Mucosa of descending colon (tissue), 3 donors: ENCODE measurements around the gene GSTM4. TPM values are rescaled to one million over a fixed set of nuclear protein-coding genes. Genes with fewer than 3 reads are reported as not detected.

Source experiments
- ATAC-seq: fragments of 200-7000 bp; cut with Tn5 transposase; one replicate; pipeline ENCODE4 v1.9.1; 2020; ENCODE audit warnings: mild to moderate bottlenecking, moderate library complexity
- DNase-seq, 3 donors: peaks; one replicate each; pipeline ENCODE4 v3.0.0-alpha.2; 2020
- H3K36me3 ChIP-seq: fragments of 200-600 bp; one replicate; pipeline ENCODE4 v1.8.0; 2021; ENCODE audit warnings: low read depth, mild to moderate bottlenecking
- H3K4me1 ChIP-seq: fragments of 200-600 bp; one replicate; pipeline ENCODE4 v1.8.0; 2021; ENCODE audit warnings: low read depth, mild to moderate bottlenecking
- H3K4me3 ChIP-seq: fragments of 200-600 bp; one replicate; pipeline ENCODE4 v1.8.0; 2021; ENCODE audit warnings: mild to moderate bottlenecking
- H3K9me3 ChIP-seq: fragments of 200-600 bp; one replicate; pipeline ENCODE4 v1.8.0; 2021; ENCODE audit warnings: mild to moderate bottlenecking
- intact Hi-C, 2 donors: fragments of 100-400 bp; cut with DNase I in 1 of 2; cut with micrococcal nuclease in 1 of 2; formaldehyde crosslinking; loops; one replicate each; pipeline versions ENCODE4 v1.11.0 to v1.11.1; 2022; cut with DNase I, micrococcal nuclease
- total RNA-seq, 3 donors: library from RNA; stranded (reverse); fragmentation: NEBNext Ultra II Directional in 2 of 3; extraction: Animal tissue kit (Norgen Biotek cat#: 25700) in 2 of 3; gene quantifications; one replicate each; pipeline versions ENCODE4 v1.2.1 to v1.2.4, GENCODE V29; 2021 to 2023
- TF ChIP-seq, protein P1 (sequence below): fragments of 200-600 bp; IDR thresholded peaks from one replicate; pipeline ENCODE4 v1.8.0; 2022; ENCODE audit warnings: antibody characterized with exemption, mild to moderate bottlenecking
- donor health status: DM: no; HTN: no; CAD: no; lungs with moderate emphysema.
- donor health status: DM: no; HTN: no; CAD: no.
- donor health status: DM: no; HTN: yes; CAD: no.

The GSTM4 gene
- total RNA-seq, 3 donors from 2014 or later = 63.4 to 96.3 (median 74.2) TPM

DNA sequence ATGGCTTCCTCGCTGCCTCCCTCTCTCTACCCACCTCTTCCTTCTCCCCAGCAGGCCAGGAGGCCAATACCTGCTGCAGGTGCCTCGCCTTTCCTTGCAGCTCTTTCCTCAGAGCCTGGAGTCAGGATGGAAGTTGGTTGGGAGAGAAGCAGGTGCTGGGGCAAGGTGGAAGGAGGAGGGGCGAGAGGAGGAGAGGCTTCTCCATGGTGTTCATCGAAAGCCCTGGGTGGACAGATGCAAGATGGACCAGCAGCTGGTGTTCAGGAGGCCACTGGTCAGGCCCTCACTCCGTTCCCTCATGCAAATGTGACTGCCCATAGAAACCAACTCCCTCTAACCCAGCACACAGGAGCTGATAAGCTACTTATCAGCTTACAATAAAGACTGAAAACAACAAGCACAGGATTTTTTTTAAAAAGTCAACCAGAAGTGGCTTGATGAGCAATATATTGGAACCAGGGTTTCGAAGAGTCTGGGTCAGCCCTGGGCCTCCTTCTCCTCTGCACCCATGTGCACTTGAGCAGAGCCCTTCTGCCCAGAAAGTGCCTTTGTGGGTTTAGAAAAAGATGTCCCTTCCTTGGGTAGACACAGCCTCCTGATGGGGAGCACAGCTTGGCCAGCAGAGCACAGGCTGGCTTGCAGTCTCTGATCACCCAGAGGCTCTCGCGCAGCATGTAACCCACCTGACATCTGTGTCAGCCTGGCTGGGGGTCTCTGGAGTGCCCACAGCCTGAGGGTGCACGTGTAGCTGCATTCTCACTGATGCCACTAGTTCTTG is 16.6 kb upstream of the GSTM4 start:
- H3K9me3 ChIP-seq = no peaks in the 10 kb centered on the region
- H3K4me1 ChIP-seq = peaks cover 13% of the 10 kb centered on the region
- no peak overlapping the region for H3K4me3 ChIP-seq
- intact Hi-C loops = loop anchor here in 1 of 2 donors (10.0 kb wide), 1 partner anchor 94 kb away; the partner anchor contains the start of gene GNAI3
- ATAC-seq = no peak
- TF ChIP-seq, protein P1, sequence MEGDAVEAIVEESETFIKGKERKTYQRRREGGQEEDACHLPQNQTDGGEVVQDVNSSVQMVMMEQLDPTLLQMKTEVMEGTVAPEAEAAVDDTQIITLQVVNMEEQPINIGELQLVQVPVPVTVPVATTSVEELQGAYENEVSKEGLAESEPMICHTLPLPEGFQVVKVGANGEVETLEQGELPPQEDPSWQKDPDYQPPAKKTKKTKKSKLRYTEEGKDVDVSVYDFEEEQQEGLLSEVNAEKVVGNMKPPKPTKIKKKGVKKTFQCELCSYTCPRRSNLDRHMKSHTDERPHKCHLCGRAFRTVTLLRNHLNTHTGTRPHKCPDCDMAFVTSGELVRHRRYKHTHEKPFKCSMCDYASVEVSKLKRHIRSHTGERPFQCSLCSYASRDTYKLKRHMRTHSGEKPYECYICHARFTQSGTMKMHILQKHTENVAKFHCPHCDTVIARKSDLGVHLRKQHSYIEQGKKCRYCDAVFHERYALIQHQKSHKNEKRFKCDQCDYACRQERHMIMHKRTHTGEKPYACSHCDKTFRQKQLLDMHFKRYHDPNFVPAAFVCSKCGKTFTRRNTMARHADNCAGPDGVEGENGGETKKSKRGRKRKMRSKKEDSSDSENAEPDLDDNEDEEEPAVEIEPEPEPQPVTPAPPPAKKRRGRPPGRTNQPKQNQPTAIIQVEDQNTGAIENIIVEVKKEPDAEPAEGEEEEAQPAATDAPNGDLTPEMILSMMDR = no peak
- H3K36me3 ChIP-seq = no peaks in the 10 kb centered on the region
- peak in 1 of 3 donors; percentile 20 for DNase-seq

DNA sequence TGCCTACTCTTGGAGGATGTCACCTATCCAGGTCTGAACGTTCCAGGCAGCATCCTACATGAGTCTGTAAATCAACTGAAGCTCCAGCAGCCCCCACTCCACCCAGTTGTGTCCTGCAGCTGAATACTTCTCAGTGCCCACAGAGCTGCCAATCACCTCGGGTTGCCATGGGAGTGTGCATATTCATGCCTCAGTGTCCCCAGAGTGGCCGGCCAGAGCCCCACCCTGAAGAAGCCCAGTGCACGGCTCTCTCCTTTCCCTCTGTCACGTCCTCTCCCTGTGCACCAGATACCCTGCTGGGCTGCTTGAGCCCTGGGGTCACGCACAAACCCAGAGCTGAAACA is 16.1 kb upstream of the GSTM4 start:
- TF ChIP-seq, protein P1 = no peak
- intact Hi-C loops = loop anchor here (5.0 to 10.0 kb wide), 4 partner anchors 93 to 345 kb away; partner anchors contain the start of genes GNAI3 (in 2 of the 2) and AHCYL1 (in 1 of the 2)
- DNase-seq (peak in 1 of 3 donors; percentile 25), ATAC-seq (no peak)
- Histone ChIP-seq H3K9me3 (no peaks in the 10 kb centered on the region), H3K4me3 (no peak overlapping the region), H3K36me3 (no peaks in the 10 kb centered on the region), H3K4me1 (peaks cover 13% of the 10 kb centered on the region)

DNA sequence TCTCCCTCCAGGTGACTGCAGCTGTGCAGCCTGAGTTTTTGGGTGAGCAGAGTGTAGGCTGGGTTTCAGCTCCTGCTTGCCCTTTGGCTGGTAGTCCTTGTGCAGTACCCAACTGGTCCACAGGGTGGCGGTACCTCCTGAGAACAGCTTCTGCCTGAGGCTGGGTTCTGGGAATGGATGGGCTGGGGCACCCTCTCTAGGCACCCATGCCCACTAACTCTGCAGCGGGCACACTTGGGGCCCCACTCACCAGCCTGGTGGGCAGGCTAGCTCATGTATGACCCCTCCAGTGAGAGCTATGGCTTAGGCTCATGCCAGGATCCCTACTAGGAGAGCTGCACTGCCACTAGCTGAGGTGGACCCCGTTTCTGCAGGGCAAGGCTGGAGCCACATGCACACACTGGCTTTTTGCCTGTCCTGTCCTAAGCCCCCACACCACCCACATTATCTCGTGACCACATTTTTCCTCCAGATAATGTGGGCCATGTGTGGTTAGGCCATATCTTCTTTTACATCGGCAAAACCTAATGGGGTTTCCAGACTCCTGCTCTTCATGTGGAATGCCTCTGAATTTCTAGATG is 15.5 kb upstream of the GSTM4 start:
- H3K9me3 ChIP-seq = no peaks in the 10 kb centered on the region
- H3K36me3 ChIP-seq = no peaks in the 10 kb centered on the region
- H3K4me3 ChIP-seq = no peak overlapping the region
- H3K4me1 ChIP-seq = peaks cover 13% of the 10 kb centered on the region
- TF ChIP-seq, protein P1 = peak; percentile 97
- DNase-seq (peak; percentile 79 to 98 (median 93)), ATAC-seq (peak; percentile 89)
- intact Hi-C loops = loop anchor here (5.0 to 10.0 kb wide), 3 partner anchors 93 to 344 kb away; partner anchors contain the start of genes AHCYL1 (in 1 of the 2) and GNAI3 (in 1 of the 2)

DNA sequence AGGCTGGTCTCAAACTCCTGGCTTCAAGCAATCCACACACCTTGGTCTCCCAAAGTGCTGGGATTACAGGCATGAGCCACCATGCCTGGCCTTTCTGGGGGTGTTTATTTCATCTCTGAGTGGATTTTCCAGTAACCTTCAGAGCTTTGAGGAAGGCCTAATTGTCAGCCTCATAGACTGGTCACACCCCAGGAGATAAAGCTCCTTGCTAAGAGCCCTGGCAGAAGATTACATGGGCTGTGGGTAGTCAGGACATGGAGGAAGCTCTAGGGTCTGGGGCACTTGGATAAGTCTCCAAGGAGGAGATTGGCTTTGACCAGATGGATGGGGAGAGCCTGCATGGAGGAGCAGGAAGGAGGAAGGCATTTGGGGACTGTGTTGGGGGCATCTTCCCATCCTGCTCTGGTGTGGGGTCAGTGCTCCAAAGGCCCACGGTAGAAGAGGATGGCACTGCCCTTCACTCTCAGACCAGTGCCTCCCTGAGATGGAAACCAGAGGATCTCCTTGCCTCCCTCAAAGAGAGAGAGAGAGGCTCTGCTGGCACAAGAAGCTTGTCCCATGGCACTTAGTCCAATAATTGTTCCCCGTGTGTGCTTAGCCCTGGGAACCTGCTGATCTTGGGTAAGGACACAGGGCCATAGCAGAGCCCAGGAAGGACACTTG is 14.7 kb upstream of the GSTM4 start:
- ATAC-seq (no peak), DNase-seq (no peak)
- no peaks in the 10 kb centered on the region for H3K36me3 ChIP-seq
- intact Hi-C loops = loop anchor here (5.0 to 10.0 kb wide), 3 partner anchors 94 to 344 kb away; partner anchors contain the start of genes AHCYL1 (in 1 of the 2) and GNAI3 (in 1 of the 2)
- no peaks in the 10 kb centered on the region for H3K9me3 ChIP-seq
- no peak overlapping the region for H3K4me3 ChIP-seq
- TF ChIP-seq, protein P1 = no peak
- H3K4me1 ChIP-seq = peaks cover 7% of the 10 kb centered on the region

DNA sequence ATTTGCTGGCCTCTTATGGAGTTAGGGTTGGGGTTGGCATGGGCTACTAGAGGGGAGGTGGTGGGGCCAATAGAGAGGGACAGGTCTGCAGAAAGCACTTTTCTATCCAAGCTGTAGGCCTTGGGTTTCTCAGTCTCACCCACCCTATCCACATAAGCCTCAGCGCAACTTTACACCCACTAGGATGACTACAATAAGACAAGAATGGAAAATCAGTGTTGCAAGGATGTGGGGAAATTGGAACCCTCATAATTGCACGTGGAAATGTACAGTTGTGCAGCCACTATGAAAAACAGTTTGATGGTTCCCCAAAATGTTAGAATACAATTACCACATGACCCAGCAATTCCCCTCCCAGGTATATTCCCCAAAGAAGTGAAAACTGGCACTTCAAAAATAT is 14.0 kb upstream of the GSTM4 start:
- TF ChIP-seq, protein P1 = no peak
- ATAC-seq (no peak), DNase-seq (no peak)
- H3K36me3 ChIP-seq = no peaks in the 10 kb centered on the region
- H3K4me3 ChIP-seq = no peak overlapping the region
- intact Hi-C loops = loop anchor here (5.0 to 10.0 kb wide), 3 partner anchors 95 to 343 kb away; partner anchors contain the start of genes AHCYL1 (in 1 of the 2) and GNAI3 (in 1 of the 2)
- H3K9me3 ChIP-seq = no peaks in the 10 kb centered on the region
- H3K4me1 ChIP-seq = peaks cover 7% of the 10 kb centered on the region
